ENCODE measurements around the gene KCNQ1.

The KCNQ1 gene

DNA sequence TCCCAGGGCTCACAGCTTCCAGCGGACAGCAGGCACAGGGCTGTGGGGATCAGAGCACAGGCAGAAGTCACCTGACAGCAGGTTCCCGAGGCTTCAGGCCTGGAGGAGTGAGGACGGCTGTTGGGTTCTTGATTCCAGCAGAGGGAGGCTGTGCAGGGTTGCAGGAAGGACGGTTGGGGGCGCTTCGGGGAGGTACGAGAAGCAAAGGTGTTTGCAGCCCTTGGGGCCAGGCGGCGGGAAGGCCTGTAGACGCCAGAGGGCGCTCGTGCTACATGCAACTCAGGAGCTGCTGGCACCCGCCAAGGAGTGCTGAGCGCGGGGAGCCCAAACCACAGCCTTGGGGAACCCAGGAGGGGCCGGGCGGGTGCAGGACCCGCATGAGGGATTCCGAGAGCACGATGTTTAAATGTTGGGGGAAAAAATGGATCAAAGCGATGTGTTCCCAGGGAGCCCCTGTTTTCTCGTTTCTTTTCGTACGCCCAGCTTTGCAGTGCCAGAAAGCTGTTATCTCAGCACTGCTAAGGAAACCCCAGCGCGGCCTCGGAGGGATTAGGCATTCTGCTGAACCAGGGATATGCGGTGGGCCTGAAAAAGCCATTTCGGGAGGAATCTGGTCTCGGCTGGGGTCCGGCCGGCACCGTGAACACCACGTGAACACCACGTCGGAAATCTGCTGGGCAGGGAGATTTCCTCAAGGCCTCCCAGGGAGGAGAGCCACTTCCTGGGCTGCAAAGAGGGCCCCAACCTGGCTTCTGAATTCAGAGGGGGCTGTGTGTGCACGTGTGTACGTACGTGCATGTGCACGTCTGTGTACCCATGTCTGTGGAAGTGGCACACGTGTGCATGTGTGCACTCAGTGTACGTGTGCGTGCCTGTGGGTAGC, 88.1 kb downstream of the KCNQ1 start:
- FAIRE-seq (peak; percentile 90), DNase-seq (ENCODE audit: insufficient read length, low spot score) (peak; percentile 93)

DNA sequence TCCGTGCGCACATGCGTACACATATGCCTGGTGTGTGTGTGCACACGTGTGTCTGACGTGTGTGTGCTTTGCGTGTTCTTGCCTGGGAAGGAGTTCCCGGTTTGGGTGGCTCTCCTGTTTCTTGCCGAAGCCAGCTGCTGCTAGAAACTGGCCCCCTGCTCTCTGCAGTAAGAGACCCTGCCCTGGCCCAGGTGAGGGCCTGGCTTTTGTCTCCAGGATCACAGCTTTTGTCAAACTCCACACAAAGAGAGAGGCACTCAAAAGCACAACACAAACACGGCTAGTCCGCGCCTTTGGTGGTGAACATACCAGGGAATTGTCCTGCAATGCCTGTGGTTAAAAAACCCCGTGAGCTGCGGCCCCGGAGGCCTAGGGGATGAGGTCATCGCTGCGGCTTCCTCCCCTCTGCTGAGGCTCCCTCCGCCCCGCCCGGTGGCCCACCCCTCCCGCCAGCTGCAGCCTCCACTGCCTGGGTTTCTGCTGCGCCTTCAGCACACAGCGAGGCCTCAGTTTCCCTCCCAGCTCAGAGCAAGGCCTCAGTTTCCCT, 88.9 kb downstream of the KCNQ1 start:
- no peak for DNase-seq (ENCODE audit: insufficient read length, low spot score)
- FAIRE-seq: no peak

- FAIRE-seq (no peak), DNase-seq (ENCODE audit: insufficient read length, low spot score) (no peak)
These were observed 89.5 kb downstream of the KCNQ1 start for GRCh38 chr11:2534134-2534956.

- DNase-seq (ENCODE audit: insufficient read length, low spot score) (no peak), FAIRE-seq (no peak)
These were observed 90.3 kb downstream of the KCNQ1 start for GRCh38 chr11:2534957-2535672.

DNA sequence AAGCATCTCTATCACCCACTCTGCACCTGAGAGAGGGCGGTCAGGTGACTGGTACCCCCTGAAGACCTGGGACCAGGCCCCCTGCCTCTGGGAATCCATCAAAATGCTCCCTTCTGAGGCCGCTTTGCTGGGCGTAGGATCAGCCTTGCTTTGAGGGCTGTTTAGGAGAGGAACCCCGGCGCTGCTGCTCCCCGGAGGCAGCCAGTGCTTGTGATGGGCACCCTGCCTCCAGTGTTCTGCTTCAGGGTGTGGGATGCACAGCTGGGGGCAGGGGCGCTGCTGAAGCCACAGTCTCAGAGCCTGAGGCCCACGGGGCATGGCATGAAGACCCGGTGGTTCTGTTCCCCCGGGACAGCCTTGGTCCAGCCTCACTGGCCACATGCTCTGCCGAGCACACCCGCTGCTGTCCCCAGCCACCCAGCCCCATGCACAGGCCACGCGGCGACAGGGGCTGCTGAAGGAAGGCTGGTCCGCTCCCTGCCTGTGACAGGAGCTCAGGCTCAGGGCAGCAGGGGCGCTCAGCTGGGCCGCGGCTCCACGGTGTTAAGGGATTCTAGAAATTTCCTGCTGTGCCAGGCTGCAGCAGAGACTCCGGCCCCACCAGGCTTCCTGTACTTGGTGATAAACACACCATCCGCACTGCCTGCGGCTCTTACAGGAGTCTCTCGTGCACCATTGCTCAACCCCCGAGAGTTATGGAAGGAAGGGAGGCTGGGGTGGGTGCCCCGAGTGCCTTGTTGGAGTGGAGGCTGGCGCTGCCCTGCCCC, 91.0 kb downstream of the KCNQ1 start:
- FAIRE-seq (no peak), DNase-seq (ENCODE audit: insufficient read length, low spot score) (no peak)

- DNase-seq (ENCODE audit: insufficient read length, low spot score): no peak
- no peak for FAIRE-seq
These were observed 91.7 kb downstream of the KCNQ1 start for GRCh38 chr11:2536440-2536989.

- FAIRE-seq (no peak), DNase-seq (ENCODE audit: insufficient read length, low spot score) (no peak)
These were observed 92.3 kb downstream of the KCNQ1 start for GRCh38 chr11:2537010-2537705.

DNA sequence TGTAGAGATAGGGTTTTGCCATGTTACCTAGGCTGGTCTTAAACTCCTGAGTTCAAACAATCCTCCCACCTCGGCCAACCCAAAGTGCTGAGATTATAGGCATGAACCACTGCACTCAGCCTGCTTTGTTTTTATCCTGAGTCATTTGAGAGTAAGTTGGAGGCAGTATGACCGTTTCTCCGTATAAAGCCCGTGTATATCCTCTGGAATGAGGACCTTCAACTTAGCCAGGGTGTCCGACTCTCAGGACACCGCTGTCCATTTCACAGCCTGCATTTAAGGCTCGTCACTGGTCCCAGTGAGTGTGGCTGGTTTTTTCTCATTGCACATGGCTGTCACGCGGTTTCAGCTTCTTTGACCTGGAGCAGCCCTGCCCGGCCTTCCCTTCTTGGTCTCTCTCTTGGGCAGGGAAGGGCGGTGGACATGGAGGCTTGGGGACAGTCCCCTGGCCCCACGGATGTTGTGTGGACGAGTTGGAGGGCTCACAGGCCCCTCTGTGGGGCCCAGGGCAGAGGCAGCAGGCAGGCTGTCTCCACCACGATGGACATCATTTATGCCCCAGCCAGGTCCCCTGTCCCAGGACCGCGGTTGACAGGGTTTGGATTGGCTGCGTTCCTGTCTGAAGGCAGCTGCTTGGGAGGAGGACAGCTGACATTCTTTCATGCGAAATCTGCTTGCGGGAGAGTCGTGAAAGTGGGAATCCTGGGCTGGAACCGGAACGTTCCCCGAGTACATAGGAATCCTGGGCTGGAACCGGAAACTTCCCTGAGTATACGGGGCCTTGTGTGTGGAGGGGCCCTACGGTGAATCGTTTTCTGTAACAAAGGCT, 93.3 kb downstream of the KCNQ1 start:
- DNase-seq (ENCODE audit: insufficient read length, low spot score) (no peak), FAIRE-seq (no peak)

- FAIRE-seq (no peak), DNase-seq (ENCODE audit: insufficient read length, low spot score) (no peak)
These were observed 94.1 kb downstream of the KCNQ1 start for GRCh38 chr11:2538951-2539350.

DNA sequence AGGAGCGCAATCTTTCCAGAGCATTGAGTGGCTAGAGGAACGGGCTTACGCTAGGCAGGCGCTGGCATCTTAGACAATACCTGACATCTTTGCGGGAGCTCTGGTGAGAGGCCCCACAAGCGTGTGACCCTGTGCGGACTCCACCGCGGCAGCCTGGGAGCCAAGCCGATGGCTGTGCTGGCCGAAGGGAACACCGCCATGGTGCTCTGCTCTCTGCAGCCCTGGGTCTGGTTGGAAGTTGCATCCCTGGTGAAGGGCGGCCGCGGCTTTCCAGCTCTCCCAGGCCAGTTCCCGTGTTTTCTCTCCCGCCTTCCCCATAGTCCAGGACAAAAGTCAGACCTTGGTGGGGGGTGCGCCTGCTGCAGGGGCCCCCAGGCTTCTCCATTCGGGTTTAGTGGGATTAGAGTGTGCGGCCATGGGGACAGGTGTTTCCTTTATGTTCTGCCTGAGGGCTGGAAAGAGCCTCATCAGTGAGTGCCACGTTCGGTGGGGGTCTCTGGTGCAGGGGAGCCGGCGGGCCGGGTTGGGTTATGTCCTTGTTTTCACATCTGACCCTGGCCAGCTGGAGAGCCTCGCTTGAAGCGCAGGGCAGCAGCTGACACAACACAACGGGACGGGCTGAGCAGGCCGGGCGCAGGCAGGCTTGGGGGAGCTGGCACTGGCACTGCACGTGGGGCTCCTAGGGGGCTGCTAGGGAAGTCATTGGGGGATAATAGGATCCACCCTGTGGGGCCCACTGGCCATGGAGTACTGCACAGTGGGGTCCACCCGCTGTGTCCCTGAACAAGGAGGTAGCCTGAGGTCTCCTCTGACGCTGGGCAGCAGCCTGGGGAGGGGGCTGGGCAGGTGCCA, 94.8 kb downstream of the KCNQ1 start:
- DNase-seq (ENCODE audit: insufficient read length, low spot score) (no peak), FAIRE-seq (no peak)

DNA sequence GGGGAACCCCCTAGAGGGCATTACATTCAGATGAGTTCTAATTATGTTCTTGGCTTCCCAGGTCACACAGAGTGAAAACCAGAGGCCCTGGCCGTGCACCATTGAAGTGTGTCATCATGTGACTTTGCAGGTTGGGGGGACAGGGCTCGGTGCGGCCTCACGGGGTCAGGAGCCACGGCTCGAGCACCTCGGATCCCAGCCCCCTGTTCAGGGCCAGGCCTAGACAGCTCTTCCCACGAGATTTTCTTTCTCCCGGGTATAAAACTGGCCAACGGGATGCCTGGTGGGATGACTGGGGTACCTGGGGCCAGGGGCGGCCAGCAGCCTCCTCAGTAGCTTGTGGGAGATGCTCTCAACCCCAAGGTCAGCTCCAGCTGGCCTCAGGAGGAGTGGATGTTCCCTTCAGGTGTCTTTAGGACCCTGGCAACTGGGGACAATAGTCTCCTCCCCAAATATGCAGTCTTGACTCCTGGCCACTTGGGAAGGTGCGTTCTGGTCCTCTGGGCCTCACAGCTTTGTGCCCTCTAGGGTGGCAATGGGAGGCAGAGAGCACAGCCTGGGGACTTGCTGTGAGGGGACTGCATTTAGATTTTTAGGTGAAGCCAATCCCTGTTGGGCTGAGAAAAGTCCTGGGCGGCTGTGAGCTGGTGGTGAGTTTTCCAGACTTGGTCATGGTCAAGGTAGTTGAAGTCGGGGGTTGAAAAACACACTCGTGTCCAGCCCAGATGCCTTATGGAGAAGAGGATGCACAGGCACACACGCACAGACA, 95.6 kb downstream of the KCNQ1 start:
- DNase-seq (ENCODE audit: insufficient read length, low spot score): no peak
- no peak for FAIRE-seq

- FAIRE-seq (no peak), DNase-seq (ENCODE audit: insufficient read length, low spot score) (no peak)
These were observed 96.3 kb downstream of the KCNQ1 start for GRCh38 chr11:2540992-2541680.

DNA sequence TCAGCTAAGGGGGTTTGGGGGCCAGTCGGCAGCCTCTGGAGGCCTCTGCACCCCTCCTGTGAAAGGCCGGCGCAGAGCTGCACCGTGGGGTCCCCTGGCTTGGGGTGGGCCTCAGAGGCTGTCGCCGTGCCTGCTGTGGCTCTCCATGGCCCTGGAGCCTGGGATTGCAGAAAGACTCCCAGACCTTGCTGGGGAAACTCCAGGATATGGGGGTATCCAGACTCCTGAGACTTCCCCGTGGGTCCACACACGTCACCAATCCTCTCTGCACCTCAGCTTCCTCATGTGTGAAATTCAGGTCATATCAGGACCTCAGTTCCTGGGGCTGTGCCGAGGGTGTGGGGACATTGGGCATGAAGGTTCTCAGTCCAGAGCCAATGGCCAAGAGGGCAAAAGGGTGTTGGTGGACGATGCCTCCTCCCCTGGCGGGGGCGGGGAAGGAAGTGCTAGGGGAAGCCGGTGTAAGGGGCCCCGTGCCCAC, 97.1 kb downstream of the KCNQ1 start:
- FAIRE-seq (no peak), DNase-seq (ENCODE audit: insufficient read length, low spot score) (no peak)

DNA sequence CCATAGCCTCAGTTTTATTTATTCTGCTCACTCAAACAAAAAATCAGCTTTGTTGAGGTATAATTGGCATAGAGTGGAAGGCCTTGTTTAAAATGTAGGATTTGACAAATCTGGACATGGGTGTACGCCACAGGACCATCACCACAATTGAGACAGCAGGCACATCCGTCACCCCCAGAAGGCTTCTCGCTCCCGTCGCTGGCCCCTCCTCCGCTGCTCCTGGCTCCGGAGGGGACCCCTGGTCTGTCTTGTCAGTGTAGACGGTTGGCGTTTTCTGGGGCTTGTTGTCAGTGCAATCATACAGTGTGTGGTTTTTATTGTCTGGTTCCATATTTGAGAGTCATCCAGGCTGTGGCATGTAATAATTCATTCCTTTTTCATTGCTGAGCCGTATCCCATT, 97.6 kb downstream of the KCNQ1 start:
- no peak for DNase-seq (ENCODE audit: insufficient read length, low spot score)
- FAIRE-seq: no peak

GRCh38 chr11:2547806-2548205, 103.0 kb downstream of the KCNQ1 start:
- DNase-seq (ENCODE audit: insufficient read length, low spot score) (no peak), FAIRE-seq (no peak)

GRCh38 chr11:2548596-2548995, 103.8 kb downstream of the KCNQ1 start:
- DNase-seq (ENCODE audit: insufficient read length, low spot score): no peak
- no peak for FAIRE-seq
